Gastroesophageal sphincter (tissue), 4 donors: Measurements from ENCODE around the gene ZGLP1. TPM values are rescaled to one million over a fixed set of nuclear protein-coding genes. Genes with fewer than 3 reads are reported as not detected.

ENCODE experiments used
- ATAC-seq: fragments of 150-250 bp; one replicate; pipeline ENCODE4 v1.9.1; 2016; ENCODE audit warnings: mild to moderate bottlenecking, moderate library complexity
- H3K27ac ChIP-seq, 4 donors: fragments of 200-600 bp; sonication (generic) in 3 of 4; 1 replicate in 3 of 4; 2 replicates in 1 of 4; pipeline ENCODE4 v1.5.1; 2016 to 2019
- H3K27me3 ChIP-seq: fragments of 200-600 bp; sonication (generic); one replicate; pipeline ENCODE4 v1.5.1; 2019
- H3K36me3 ChIP-seq, 2 donors: fragments of 200-600 bp; sonication (generic); one replicate each; pipeline ENCODE4 v1.5.1; 2019; ENCODE audit warnings: control low read depth in 1 of 2
- H3K4me1 ChIP-seq, 3 donors: fragments of 200-600 bp; sonication (generic); 1 replicate in 2 of 3; 2 replicates in 1 of 3; pipeline ENCODE4 v1.5.1; 2016 to 2019; ENCODE audit warnings: control low read depth in 2 of 3
- H3K4me3 ChIP-seq, 2 donors: fragments of 200-600 bp; sonication (generic); one replicate each; pipeline ENCODE4 v1.5.1; 2019; ENCODE audit warnings: mild to moderate bottlenecking in 1 of 2, moderate library complexity in 1 of 2
- H3K9me3 ChIP-seq, 3 donors: fragments of 200-600 bp; sonication (generic); one replicate each; pipeline ENCODE4 v1.5.1; 2017 to 2019; ENCODE audit warnings: control low read depth in 2 of 3
- CTCF ChIP-seq, 4 experiments: fragments of 200-600 bp in 2 of 4; fragments of 450-650 bp in 2 of 4; sonication (generic) in 1 of 4; IDR thresholded peaks; one replicate each; pipeline ENCODE4 v1.5.1; 2017 to 2019; ENCODE audit warnings: antibody characterized with exemption in 4 of 4, mild to moderate bottlenecking in 2 of 4, moderate library complexity in 2 of 4
- EP300 ChIP-seq: sonication (generic); formaldehyde crosslinking; IDR thresholded peaks from one replicate; pipeline ENCODE4 v1.6.1; 2017; ENCODE audit warnings: antibody characterized with exemption, mild to moderate bottlenecking
- POLR2A ChIP-seq, 2 donors: fragments of 450-650 bp; IDR thresholded peaks; one replicate each; pipeline ENCODE4 v1.6.1; 2017; ENCODE audit warnings: antibody characterized with exemption in 2 of 2, mild to moderate bottlenecking in 2 of 2, moderate library complexity in 1 of 2
- POLR2AphosphoS5 ChIP-seq: sonication (generic); formaldehyde crosslinking; IDR thresholded peaks from one replicate; pipeline ENCODE4 v1.6.1; 2017; ENCODE audit warnings: antibody characterized with exemption
- WGBS, 2 donors: methylation state at CpG; one replicate each; pipeline ENCODE4 v1.1.5; 2018; ENCODE audit warnings: low coverage in 1 of 2; 5-methylcytosine and 5-hydroxymethylcytosine counted together
- total RNA-seq, 4 donors: library from RNA; depleted of rRNA; stranded (reverse); fragments of >200 nt; gene quantifications; one replicate each; pipeline ENCODE4 v1.1.0, GENCODE V29; 2016

The ZGLP1 gene
- total RNA-seq, 4 donors from 2014 or later = 0.81 to 2.5 (median 1.1) TPM; not detected in 1

DNA sequence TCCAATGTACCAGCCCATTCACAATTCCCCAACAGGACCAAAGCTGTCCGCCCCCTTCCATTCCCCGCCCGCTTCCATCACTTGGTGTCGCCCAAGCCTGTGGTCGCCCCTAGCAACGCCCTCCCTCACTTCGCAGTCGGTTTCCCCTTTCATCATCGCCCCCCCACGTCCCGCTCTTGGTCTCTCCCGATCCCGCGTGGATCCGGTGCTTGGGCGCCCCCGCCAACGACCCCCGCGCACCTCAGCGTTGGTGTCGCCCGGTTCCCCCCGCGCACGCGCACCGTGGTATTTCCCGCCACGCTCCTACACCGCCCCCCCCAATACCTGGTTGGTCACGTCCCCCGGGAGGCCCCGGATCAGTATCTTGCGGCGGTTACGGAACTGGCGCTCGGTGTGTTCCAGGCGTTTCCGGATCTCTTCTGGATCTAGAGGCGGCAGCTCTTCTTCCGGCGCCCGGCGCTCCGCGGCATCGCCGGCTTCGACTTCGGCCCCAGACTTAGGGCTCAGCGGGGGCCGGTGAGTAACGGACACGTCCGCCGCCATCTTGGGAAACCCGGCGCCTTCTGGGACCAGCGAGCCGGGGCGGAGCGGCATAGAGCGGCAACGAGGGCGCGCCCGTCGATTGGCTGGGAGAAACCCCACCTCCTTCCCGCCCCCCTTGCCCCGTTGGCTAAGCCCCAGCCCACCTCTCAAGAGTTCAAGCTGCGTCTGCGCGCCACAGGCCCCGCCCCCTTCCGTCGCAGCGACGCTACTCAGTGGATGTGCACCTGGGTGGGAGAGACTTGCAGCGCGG, 23.5 kb upstream of the ZGLP1 start, which contains the start of gene RAVER1:
RAVER1 (minus strand) TSS at position 565 of the 793 bp plus-strand sequence; CDS start at position 543, 22 bp downstream.
- Histone ChIP-seq H3K4me1 (peaks cover 0 to 39% (median 17%) of the 10 kb centered on the region in 3 donors), H3K9me3 (no peaks in the 10 kb centered on the region), H3K36me3 (peaks cover 0 to 28% of the 10 kb centered on the region in 2 donors), H3K27me3 (no peaks in the 10 kb centered on the region), H3K27ac (peak within 1 kb of the TSS; percentile 89 to 97 (median 93)), H3K4me3 (peak within 1 kb of the TSS; percentile 86)
- whole genome bisulfite sequencing, 2 donors = 0 to 4% methylated on average over 10 to 13 of the region's 82 CpGs
- ATAC-seq = peak; percentile 95
- TF ChIP-seq EP300 = no peak
- TF ChIP-seq CTCF (IDR thresholded peaks at IDR 0.05) = no peak
- TF ChIP-seq POLR2AphosphoS5 = peak; percentile 85
- peak; percentile 76 to 81 for TF ChIP-seq POLR2A (IDR thresholded peaks at IDR 0.05)

- Histone ChIP-seq H3K27ac (peak overlapping the region; percentile 89 to 97 (median 93)), H3K4me1 (peaks cover 0 to 39% (median 17%) of the 10 kb centered on the region in 3 donors), H3K9me3 (no peaks in the 10 kb centered on the region), H3K36me3 (peaks cover 0 to 36% of the 10 kb centered on the region in 2 donors), H3K4me3 (peak overlapping the region; percentile 86), H3K27me3 (no peaks in the 10 kb centered on the region)
- ATAC-seq = no peak
- TF ChIP-seq POLR2AphosphoS5 (no peak), POLR2A (IDR thresholded peaks at IDR 0.05) (no peak), EP300 (no peak), CTCF (IDR thresholded peaks at IDR 0.05) (no peak)
- 6 to 26% methylated on average over 7 to 8 of the region's 18 CpGs for WGBS, 2 donors
These were observed 22.7 kb upstream of the ZGLP1 start for GRCh38 chr19:10332158-10332964.

DNA sequence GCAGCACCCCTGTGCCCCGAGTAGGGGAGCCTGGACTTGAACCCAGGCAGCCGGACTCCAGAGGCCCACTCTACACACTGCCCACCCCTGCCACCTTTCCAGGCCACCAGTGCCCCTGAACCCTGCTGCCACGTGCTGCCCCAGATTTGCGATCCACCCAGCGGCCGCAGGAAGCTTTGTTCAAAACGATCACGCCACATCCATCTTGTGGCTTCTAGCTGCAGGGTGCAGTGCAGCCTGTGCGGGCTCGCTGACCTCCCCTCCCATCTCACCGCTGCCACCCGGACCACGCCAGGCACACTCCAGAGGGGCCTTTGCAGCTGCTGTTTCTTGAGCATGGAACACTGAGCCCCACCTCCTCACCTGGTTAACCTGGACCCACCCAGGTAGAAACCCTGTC, 19.9 kb upstream of the ZGLP1 start:
- 86% methylated on average over 7 of the region's 13 CpGs; no CpG with 5 or more reads in 1 of the 2 donors for WGBS, 2 donors
- no peak for ATAC-seq
- Histone ChIP-seq H3K4me1 (peaks cover 0 to 26% (median 17%) of the 10 kb centered on the region in 3 donors), H3K36me3 (peaks cover 0 to 64% of the 10 kb centered on the region in 2 donors), H3K27me3 (no peaks in the 10 kb centered on the region), H3K27ac (no peak overlapping the region), H3K4me3 (no peak overlapping the region), H3K9me3 (no peaks in the 10 kb centered on the region)
- TF ChIP-seq CTCF (IDR thresholded peaks at IDR 0.05) (no peak), POLR2A (IDR thresholded peaks at IDR 0.05) (no peak), EP300 (no peak), POLR2AphosphoS5 (no peak)

DNA sequence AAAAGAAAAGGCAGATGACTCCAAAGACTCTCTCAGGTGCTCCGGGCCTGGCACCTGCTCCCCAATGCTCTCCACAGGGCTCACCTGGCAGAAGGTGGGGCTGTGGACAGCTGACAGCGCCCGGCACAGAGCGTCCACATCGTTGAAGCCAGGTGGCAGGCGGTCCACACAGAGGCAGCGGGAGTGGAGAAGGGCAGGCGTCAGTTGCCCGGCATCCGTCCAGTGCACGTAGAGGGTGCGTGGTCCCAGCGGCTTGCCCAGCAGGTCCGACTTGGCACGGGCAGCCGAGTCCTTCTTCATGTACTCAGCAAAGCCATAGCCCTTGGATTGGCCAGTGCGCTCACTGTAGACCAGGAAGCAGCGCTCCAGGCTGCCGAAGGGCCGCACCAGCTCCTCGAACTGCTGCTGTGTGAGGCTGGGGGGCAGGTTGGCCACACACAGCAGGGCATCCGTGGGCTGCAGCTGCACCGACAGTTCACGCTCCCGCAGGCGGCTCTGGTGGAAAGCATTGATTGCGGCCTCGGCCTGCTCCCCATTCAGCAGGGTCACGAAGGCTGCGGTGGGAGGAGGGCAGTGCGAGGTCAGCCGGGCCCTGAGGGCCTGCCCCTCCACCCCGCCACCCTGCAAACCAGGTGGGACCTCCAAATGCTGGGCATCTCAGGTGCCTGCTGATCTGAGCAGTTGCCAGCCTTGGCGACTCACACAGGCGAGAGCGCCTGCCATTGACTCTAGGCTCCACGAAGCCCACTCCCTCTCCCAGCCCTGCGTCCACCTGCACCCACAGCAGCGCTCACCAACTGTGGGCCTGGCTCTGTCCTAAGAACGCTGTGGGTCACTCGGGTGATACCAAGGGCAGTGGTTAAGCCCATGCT, 19.2 kb upstream of the ZGLP1 start:
- no peak overlapping the region for H3K27ac ChIP-seq
- H3K27me3 ChIP-seq = no peaks in the 10 kb centered on the region
- 80 to 88% methylated on average over 2 to 7 of the region's 41 CpGs for WGBS, 2 donors
- ATAC-seq = no peak
- no peak overlapping the region for H3K4me3 ChIP-seq
- TF ChIP-seq EP300 (no peak), POLR2A (IDR thresholded peaks at IDR 0.05) (no peak), CTCF (IDR thresholded peaks at IDR 0.05) (no peak), POLR2AphosphoS5 (no peak)
- H3K36me3 ChIP-seq = peaks cover 0 to 72% of the 10 kb centered on the region in 2 donors
- no peaks in the 10 kb centered on the region for H3K9me3 ChIP-seq
- H3K4me1 ChIP-seq = peaks cover 0 to 18% (median 11%) of the 10 kb centered on the region in 3 donors
